ENCODE measurements around the gene P2RX6. TPM values are rescaled to one million over a fixed set of nuclear protein-coding genes. Genes with fewer than 3 reads are reported as not detected.

Gene P2RX6
- total RNA-seq, 8 experiments from 2014 or later, result 0.54 to 7.7 (median 1.1) TPM

DNA sequence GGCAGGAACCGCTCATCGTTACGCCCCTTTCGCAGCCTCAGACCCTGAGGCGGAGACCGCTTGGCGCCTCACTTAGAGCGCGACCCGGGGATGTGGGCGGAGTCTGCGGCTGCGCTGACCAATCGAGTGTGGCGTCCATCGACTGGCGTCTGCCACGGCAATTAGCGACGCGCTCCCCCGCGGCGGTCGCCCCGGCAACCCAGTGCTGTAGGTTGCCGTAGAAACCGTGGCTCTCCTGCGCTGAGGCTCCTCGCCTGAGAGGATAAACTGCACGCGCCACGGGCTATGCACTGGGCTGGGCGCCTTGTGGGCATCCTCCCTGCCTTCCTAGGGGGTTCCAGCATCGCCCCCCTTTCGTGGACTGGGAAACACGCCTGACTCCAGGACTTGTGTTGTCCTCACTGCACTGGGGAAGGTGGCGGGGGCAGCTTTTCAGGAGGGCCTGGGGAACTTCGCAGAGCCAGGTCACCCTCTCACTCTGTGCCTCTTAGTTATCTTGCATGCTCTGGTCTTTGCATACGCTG lies 701 bp upstream of the P2RX6 start:
- ATAC-seq (replicated peaks in 6 of 8), result peak; percentile 86 to 96 (median 90)
- H3K27ac ChIP-seq, result peak overlapping the region; percentile 81 to 91
- H3K4me3 ChIP-seq, result peak overlapping the region; percentile 42 to 51 (median 46)
- H3K4me1 ChIP-seq (replicated peaks in 1 of 2), result peaks cover 33 to 50% of the 10 kb centered on the region in 2 donors
- in situ Hi-C loops (cut with MboI; ENCODE audit: low pct_unique_long_range_greater_than_20kb in 2 of 9, low sequenced_read_pairs in 9 of 9, unreplicated experiment in 9 of 9), result loop anchor here in 2 of 9 experiments (25.0 kb wide), 2 partner anchors 98 to 102 kb away; partner anchors contain the start of gene CRKL (in 1 of the 2)
- 0 to 1% (median 0%) methylated on average over 1 to 24 of the region's 40 CpGs; no CpG with 5 or more reads in 7 of the 10 experiments for WGBS, 10 experiments

DNA sequence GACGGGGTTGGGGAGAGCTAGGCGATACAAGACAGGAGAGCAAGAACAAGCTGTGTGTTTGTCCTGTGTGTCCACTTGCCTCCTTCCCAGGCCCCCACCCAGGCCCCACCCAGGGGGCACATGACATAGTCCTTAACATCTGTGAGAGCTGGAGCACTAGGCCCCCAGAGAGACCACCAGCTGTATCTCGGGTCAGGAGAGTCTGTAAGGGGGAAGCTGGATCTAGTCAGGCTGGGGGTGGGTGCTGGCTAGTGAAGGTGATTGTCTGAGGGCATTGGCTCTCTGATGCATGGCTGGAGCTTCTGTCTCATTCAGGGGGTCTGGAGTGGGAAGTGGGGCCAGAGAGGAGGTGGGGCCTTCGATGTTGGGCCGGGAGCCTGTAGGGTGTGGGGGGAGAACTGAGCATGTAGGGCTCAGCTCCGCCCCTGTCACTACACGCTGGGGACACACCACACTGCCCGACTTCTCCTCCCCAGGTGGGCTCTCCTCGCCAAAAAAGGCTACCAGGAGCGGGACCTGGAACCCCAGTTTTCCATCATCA lies 571 bp downstream of the P2RX6 start:
- peak overlapping the region; percentile 81 to 91 for H3K27ac ChIP-seq
- ATAC-seq (replicated peaks in 6 of 8), result no peak
- H3K4me3 ChIP-seq, result peak overlapping the region in 2 of 5 donors; percentile 42 to 51
- no CpG with 5 or more reads among the region's 10 CpGs for WGBS, 10 experiments
- peaks cover 33 to 42% of the 10 kb centered on the region in 2 donors for H3K4me1 ChIP-seq (replicated peaks in 1 of 2)
- in situ Hi-C loops (cut with MboI; ENCODE audit: low pct_unique_long_range_greater_than_20kb in 2 of 9, low sequenced_read_pairs in 9 of 9, unreplicated experiment in 9 of 9), result loop anchor here in 2 of 9 experiments (25.0 kb wide), 2 partner anchors 97 to 103 kb away; partner anchors contain the start of gene CRKL (in 1 of the 2)

DNA sequence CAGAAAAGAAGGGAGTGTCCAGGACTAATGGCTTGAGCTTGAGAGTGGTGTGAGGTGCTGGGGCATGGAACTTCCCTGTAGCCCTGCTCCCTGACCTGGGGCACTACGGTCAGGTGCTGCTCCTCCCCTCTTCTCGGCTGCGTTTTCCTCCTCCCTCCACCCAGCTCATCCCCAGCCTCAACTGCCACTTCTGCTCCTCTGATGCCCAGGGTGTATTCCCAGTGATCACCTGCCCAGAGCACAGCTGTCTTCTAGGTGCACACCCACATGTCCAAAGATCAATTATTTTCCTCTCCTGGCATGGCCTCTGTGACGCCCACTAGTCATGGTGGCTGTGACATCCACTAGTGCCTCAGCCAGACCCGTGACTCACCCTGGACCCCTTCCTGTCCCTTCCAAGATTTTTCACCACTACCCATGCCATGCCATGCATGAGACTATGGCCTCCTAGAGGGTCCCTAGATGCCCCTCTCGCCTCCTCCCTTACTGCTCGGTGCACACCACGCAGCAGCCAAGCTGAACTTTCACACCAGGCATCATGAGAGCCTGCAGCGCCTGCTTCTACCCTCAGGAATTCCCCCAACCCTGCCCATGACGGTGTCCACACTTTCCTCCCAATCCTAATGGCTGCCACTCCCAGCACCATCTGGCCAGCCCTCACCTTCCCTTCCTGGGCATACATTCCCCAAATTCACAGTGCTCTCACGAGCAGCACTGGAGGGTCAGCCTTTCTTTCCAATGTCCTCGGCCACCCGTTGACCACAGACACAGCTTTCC lies 1.9 kb downstream of the P2RX6 start:
- Histone ChIP-seq H3K4me3 (no peak overlapping the region), H3K27ac (peak overlapping the region; percentile 81 to 91), H3K4me1 (replicated peaks in 1 of 2) (peaks cover 33 to 40% of the 10 kb centered on the region in 2 donors)
- 80 to 100% (median 99%) methylated on average over 1 to 8 of the region's 13 CpGs; no CpG with 5 or more reads in 2 of the 10 experiments for WGBS, 10 experiments
- in situ Hi-C loops (cut with MboI; ENCODE audit: low pct_unique_long_range_greater_than_20kb in 2 of 9, low sequenced_read_pairs in 9 of 9, unreplicated experiment in 9 of 9), result loop anchor here in 2 of 9 experiments (25.0 kb wide), 2 partner anchors 95 to 105 kb away; partner anchors contain the start of gene CRKL (in 1 of the 2)
- ATAC-seq (replicated peaks in 6 of 8), result no peak

DNA sequence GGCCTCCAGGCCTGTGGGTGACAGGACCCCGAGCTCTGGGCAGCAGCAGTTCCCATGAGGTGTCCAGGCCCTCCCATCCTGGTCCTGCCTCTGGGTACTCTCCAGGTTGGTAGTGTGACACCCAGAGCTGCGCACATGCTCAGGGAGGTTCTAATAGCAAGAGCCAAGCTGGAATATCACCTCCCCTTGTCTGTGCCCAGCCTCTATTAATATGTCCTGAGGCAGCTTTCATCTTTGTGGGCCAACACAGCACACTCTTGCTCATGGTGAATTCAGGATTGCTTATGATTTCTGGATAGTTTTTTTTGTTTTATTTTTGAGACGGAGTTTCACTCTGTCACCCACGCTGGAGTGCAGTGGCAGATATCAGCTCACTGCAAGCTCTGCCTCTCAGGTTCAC lies 3.3 kb downstream of the P2RX6 start:
- 80 to 100% (median 100%) methylated on average over 1 to 3 of the region's 4 CpGs; no CpG with 5 or more reads in 5 of the 10 experiments for WGBS, 10 experiments
- in situ Hi-C loops (cut with MboI; ENCODE audit: low pct_unique_long_range_greater_than_20kb in 2 of 9, low sequenced_read_pairs in 9 of 9, unreplicated experiment in 9 of 9), result loop anchor here in 2 of 9 experiments (25.0 kb wide), 2 partner anchors 94 to 106 kb away; partner anchors contain the start of gene CRKL (in 1 of the 2)
- no peak for ATAC-seq (replicated peaks in 6 of 8)
- H3K4me1 ChIP-seq (replicated peaks in 1 of 2), result peaks cover 27 to 34% of the 10 kb centered on the region in 2 donors
- H3K4me3 ChIP-seq, result no peak overlapping the region
- H3K27ac ChIP-seq, result no peak overlapping the region

DNA sequence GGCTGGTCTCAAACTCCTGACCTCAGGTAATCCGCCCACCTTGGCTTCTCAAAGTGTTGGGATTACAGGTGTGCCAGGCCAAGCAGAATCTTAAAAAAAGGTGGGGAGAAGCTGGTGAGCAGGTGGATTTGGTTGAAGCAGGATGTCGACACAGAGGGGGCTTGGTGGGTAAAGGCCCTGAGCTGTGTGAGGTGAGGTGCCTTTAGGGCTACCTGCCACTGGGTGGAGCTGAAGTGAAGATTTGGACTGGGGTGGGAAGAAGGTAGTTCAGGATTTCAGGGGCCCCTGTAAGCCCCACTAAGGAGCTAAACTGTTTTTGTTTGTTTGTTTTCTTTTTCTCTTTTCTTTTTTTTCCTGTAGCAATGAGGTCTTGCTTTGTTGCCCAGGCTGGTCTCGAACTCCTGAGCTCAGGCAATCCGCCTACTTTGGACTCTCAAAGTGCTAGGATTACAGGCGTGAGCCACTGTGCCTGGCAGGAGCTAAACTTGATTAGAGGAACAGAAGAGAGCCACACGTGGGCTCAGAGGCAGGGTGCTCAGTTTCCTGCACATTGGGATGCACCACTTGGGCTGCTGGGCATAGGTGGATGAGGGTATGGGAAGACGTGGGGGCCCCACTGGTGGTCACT lies 6.0 kb downstream of the P2RX6 start:
- peak in 5 of 8 experiments; percentile 23 to 70 (median 38) for ATAC-seq (replicated peaks in 6 of 8)
- no peak overlapping the region for H3K4me3 ChIP-seq
- H3K4me1 ChIP-seq (replicated peaks in 1 of 2), result peaks cover 10 to 15% of the 10 kb centered on the region in 2 donors
- 29 to 81% (median 65%) methylated on average over 1 to 6 of the region's 7 CpGs; no CpG with 5 or more reads in 2 of the 10 experiments for WGBS, 10 experiments
- H3K27ac ChIP-seq, result peak overlapping the region in 1 of 2 donors; percentile 59
- in situ Hi-C loops (cut with MboI; ENCODE audit: low pct_unique_long_range_greater_than_20kb in 2 of 9, low sequenced_read_pairs in 9 of 9, unreplicated experiment in 9 of 9), result loop anchor here in 3 of 9 experiments (10.0 to 25.0 kb wide), 3 partner anchors 64 to 109 kb away; partner anchors contain the start of gene CRKL (in 1 of the 3)

GRCh38 chr22:21022507-21022906 lies 7.5 kb downstream of the P2RX6 start:
- WGBS, 10 experiments, result 91% methylated on average over 6 of the region's 10 CpGs; no CpG with 5 or more reads in 9 of the 10 experiments
- in situ Hi-C loops (cut with MboI; ENCODE audit: low pct_unique_long_range_greater_than_20kb in 2 of 9, low sequenced_read_pairs in 9 of 9, unreplicated experiment in 9 of 9), result loop anchor here in 3 of 9 experiments (10.0 to 25.0 kb wide), 3 partner anchors 62 to 110 kb away; partner anchors contain the start of gene CRKL (in 1 of the 3)
- Histone ChIP-seq H3K27ac (peak overlapping the region in 1 of 2 donors; percentile 31), H3K4me1 (replicated peaks in 1 of 2) (no peaks in the 10 kb centered on the region), H3K4me3 (no peak overlapping the region)
- no peak for ATAC-seq (replicated peaks in 6 of 8)

GRCh38 chr22:21022955-21023614 lies 8.1 kb downstream of the P2RX6 start:
- in situ Hi-C loops (cut with MboI; ENCODE audit: low pct_unique_long_range_greater_than_20kb in 2 of 9, low sequenced_read_pairs in 9 of 9, unreplicated experiment in 9 of 9), result loop anchor here in 3 of 9 experiments (10.0 to 25.0 kb wide), 3 partner anchors 62 to 111 kb away; partner anchors contain the start of gene CRKL (in 1 of the 3)
- 60 to 89% (median 80%) methylated on average over 1 to 5 of the region's 13 CpGs; no CpG with 5 or more reads in 5 of the 10 experiments for whole genome bisulfite sequencing, 10 experiments

GRCh38 chr22:21025266-21025665 lies 10.3 kb downstream of the P2RX6 start:
- Histone ChIP-seq H3K4me1 (replicated peaks in 1 of 2) (peaks cover 4 to 8% of the 10 kb centered on the region in 2 donors), H3K4me3 (no peak overlapping the region), H3K27ac (peak overlapping the region in 1 of 2 donors; percentile 51)
- no peak for ATAC-seq (replicated peaks in 6 of 8)
- WGBS, 10 experiments, result 20 to 93% (median 53%) methylated on average over 1 to 4 of the region's 8 CpGs; no CpG with 5 or more reads in 5 of the 10 experiments
- in situ Hi-C loops (cut with MboI; ENCODE audit: low pct_unique_long_range_greater_than_20kb in 2 of 9, low sequenced_read_pairs in 9 of 9, unreplicated experiment in 9 of 9), result loop anchor here in 1 of 9 experiments (10.0 kb wide), 1 partner anchor 60 kb away; no protein-coding TSS in a partner anchor

More at GRCh38 chr22:21022955-21023614, 8.1 kb downstream of the P2RX6 start:
- peak overlapping the region in 1 of 2 donors; percentile 31 for H3K27ac ChIP-seq
- H3K4me3 ChIP-seq, result no peak overlapping the region
- H3K4me1 ChIP-seq (replicated peaks in 1 of 2), result no peaks in the 10 kb centered on the region
- ATAC-seq (replicated peaks in 6 of 8), result no peak

DNA sequence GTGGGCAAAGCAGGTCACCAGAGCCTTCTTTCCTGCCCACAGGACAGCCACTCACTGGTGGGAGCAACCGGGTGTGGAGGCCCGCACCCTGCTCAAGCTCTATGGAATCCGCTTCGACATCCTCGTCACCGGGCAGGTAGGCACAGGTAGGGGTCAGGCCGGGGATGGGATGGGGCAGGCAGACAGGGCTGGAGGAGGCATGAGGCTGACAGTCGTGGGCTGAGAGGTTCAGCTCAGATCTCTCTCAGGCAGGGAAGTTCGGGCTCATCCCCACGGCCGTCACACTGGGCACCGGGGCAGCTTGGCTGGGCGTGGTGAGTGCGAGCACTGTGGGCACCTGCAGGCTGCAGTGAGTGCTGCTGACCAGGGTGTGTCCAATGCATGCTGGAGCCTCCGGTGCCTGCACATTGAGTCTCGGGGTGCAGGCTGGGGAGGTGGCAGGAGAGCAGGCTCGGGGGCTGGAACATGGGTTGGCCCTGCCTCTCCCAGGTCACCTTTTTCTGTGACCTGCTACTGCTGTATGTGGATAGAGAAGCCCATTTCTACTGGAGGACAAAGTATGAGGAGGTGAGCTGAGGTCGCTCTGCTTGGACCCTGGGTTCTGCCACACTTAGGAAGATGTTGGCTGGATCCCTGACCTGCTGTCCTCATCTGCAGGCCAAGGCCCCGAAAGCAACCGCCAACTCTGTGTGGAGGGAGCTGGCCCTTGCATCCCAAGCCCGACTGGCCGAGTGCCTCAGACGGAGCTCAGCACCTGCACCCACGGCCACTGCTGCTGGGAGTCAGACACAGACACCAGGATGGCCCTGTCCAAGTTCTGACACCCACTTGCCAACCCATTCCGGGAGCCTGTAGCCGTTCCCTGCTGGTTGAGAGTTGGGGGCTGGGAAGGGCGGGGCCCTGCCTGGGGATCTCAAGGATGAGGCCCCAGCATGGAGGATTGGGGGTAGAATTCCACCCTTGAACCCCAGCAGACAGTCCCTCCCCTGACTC lies 11.1 kb downstream of the P2RX6 start:
- H3K4me3 ChIP-seq, result no peak overlapping the region
- 70 to 100% (median 87%) methylated on average over 2 to 8 of the region's 27 CpGs; no CpG with 5 or more reads in 4 of the 10 experiments for WGBS, 10 experiments
- in situ Hi-C loops (cut with MboI; ENCODE audit: low pct_unique_long_range_greater_than_20kb in 2 of 9, low sequenced_read_pairs in 9 of 9, unreplicated experiment in 9 of 9), result loop anchor here in 1 of 9 experiments (10.0 kb wide), 1 partner anchor 59 kb away; no protein-coding TSS in a partner anchor
- peaks cover 4 to 8% of the 10 kb centered on the region in 2 donors for H3K4me1 ChIP-seq (replicated peaks in 1 of 2)
- no peak overlapping the region for H3K27ac ChIP-seq
- ATAC-seq (replicated peaks in 6 of 8), result peak in 1 of 8 experiments; percentile 4

GRCh38 chr22:21026783-21027692 lies 12.1 kb downstream of the P2RX6 start:
- no peak overlapping the region for H3K27ac ChIP-seq
- peak in 3 of 8 experiments; percentile 38 to 78 (median 62) for ATAC-seq (replicated peaks in 6 of 8)
- H3K4me1 ChIP-seq (replicated peaks in 1 of 2), result peaks cover 13 to 16% of the 10 kb centered on the region in 2 donors
- no peak overlapping the region for H3K4me3 ChIP-seq
- in situ Hi-C loops (cut with MboI; ENCODE audit: low pct_unique_long_range_greater_than_20kb in 2 of 9, low sequenced_read_pairs in 9 of 9, unreplicated experiment in 9 of 9), result loop anchor here in 1 of 9 experiments (10.0 kb wide), 1 partner anchor 58 kb away; no protein-coding TSS in a partner anchor
- 100% methylated on average over 1 to 2 of the region's 14 CpGs; no CpG with 5 or more reads in 8 of the 10 experiments for WGBS, 10 experiments

Data from motor neuron (in vitro differentiated cells).